GM12878 (cell line): ENCODE data around the gene EXOC3L4. TPM values are rescaled to one million over a fixed set of nuclear protein-coding genes. Genes with fewer than 3 reads are reported as not detected.

Experiments used
- CBFB ChIP-seq: IDR thresholded peaks from 2 replicates; pipeline ENCODE4 v1.6.1; 2016; ENCODE audit warnings: antibody characterized with exemption, low read depth
- CREB1 ChIP-seq: IDR thresholded peaks from 2 replicates; pipeline ENCODE4 v1.6.1; 2012; ENCODE audit warnings: low read depth, mild to moderate bottlenecking, inconsistent platforms
- GATAD2B ChIP-seq: fragments of 450-650 bp; conservative IDR thresholded peaks from 2 replicates; pipeline ENCODE4 v1.6.1; 2017; ENCODE audit warnings: low read depth, mild to moderate bottlenecking, moderate library complexity
- IKZF1 ChIP-seq: fragments of 450-650 bp; conservative IDR thresholded peaks from 2 replicates; pipeline ENCODE4 v1.6.1; 2017; ENCODE audit warnings: antibody characterized with exemption, mild to moderate bottlenecking
- MEF2A ChIP-seq: IDR thresholded peaks from 2 replicates; pipeline ENCODE4 v1.6.1; 2011; ENCODE audit warnings: low read depth, mild to moderate bottlenecking, low read length, moderate library complexity; ENCODE audit not compliant: insufficient read depth
- MTA3 ChIP-seq: IDR thresholded peaks from 2 replicates; pipeline ENCODE4 v1.6.1; 2012; ENCODE audit warnings: low read length, inconsistent platforms, borderline replicate concordance
- NBN ChIP-seq: fragments of 450-650 bp; IDR thresholded peaks from 2 replicates; pipeline ENCODE4 v1.6.1; 2016
- RAD21 ChIP-seq: IDR thresholded peaks from 2 replicates; pipeline ENCODE4 v1.6.1; 2011; ENCODE audit warnings: mild to moderate bottlenecking, low read depth, low read length, moderate library complexity; ENCODE audit not compliant: insufficient read depth
- SPI1 ChIP-seq: IDR thresholded peaks from 2 replicates; pipeline ENCODE4 v1.6.1; 2011; ENCODE audit warnings: low read depth, mild to moderate bottlenecking, low read length, moderate library complexity, borderline replicate concordance; ENCODE audit not compliant: insufficient read depth
- SREBF1 ChIP-seq: IDR thresholded peaks from 2 replicates; pipeline ENCODE4 v1.6.1; 2012; ENCODE audit warnings: mild to moderate bottlenecking, low read length
- ZZZ3 ChIP-seq: IDR thresholded peaks from 2 replicates; pipeline ENCODE4 v1.6.1; 2011; ENCODE audit warnings: low read depth; ENCODE audit not compliant: control insufficient read depth, insufficient read length
- polyA plus RNA-seq, 11 experiments: library from polyadenylated mRNA; depleted of rRNA in 4 of 11; unstranded in 6 of 11; stranded (reverse) in 5 of 11; fragments of >200 nt; fragmentation: Nextera tagmentation in 4 of 11; fragmentation: Illumina TruSeq in 1 of 11; extraction: Ambion mirVana in 4 of 11; extraction: Trizol in 1 of 11; gene quantifications; 1 replicate in 1 of 11; 2 replicates in 10 of 11; pipeline versions ENCODE4 v1.2.1 to v1.2.3, GENCODE V29; 2011 to 2016; ENCODE audit warnings: inconsistent platforms in 2 of 11, missing spikeins in 2 of 11, low read depth in 1 of 11
- total RNA-seq, 4 experiments: library from RNA; depleted of rRNA in 3 of 4; stranded (reverse); fragments of >200 nt in 3 of 4; fragmentation: Illumina TruSeq in 1 of 4; extraction: Trizol in 1 of 4; gene quantifications; 2 replicates each; pipeline versions ENCODE4 v1.2.1 to v1.2.3, GENCODE V29; 2013 to 2021
- TF ChIP-seq, protein P1 (sequence below): fragments of 450-650 bp; IDR thresholded peaks from 2 replicates; pipeline ENCODE4 v1.6.1; 2016; ENCODE audit warnings: mild to moderate bottlenecking, moderate library complexity, borderline replicate concordance
- TF ChIP-seq, protein P2 (sequence below): fragments of 150-350 bp; IDR thresholded peaks from 2 replicates; pipeline ENCODE4 v1.6.1; 2016; ENCODE audit warnings: low read depth, low read length
- TF ChIP-seq, protein P3 (sequence below): fragments of 450-650 bp; IDR thresholded peaks from 2 replicates; pipeline ENCODE4 v1.6.1; 2017; ENCODE audit warnings: mild to moderate bottlenecking, moderate library complexity

The EXOC3L4 gene
- total and polyA plus RNA-seq, 10 of the 15 experiments (the other 5 are each of a cell fraction or from before 2014, with no cell fraction given), result not detected

DNA sequence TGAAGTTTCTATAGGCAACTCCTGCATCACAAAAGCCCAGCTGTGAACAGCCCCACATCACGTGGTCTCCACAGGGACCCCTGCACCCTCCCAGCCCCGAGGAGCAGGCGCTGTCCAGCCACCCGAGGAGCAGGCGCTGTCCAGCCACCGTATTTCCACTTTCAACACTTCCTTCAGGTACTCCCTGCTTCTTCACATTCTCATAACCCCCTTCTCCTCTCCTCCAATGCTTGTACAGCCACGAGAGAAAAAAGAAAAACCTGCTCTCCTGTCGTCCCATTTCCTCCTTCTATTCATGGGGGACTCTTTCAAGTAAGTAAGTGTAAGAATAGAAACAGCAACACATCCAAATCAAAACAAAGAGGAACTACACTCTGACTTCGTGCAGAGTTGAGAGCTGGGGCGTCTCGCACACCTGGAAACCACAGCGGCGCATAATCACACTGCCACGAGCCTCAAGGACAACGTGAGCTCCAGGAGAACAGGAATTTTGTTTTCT lies 49.1 kb upstream of the EXOC3L4 start (continued):
- TF ChIP-seq, protein P1, sequence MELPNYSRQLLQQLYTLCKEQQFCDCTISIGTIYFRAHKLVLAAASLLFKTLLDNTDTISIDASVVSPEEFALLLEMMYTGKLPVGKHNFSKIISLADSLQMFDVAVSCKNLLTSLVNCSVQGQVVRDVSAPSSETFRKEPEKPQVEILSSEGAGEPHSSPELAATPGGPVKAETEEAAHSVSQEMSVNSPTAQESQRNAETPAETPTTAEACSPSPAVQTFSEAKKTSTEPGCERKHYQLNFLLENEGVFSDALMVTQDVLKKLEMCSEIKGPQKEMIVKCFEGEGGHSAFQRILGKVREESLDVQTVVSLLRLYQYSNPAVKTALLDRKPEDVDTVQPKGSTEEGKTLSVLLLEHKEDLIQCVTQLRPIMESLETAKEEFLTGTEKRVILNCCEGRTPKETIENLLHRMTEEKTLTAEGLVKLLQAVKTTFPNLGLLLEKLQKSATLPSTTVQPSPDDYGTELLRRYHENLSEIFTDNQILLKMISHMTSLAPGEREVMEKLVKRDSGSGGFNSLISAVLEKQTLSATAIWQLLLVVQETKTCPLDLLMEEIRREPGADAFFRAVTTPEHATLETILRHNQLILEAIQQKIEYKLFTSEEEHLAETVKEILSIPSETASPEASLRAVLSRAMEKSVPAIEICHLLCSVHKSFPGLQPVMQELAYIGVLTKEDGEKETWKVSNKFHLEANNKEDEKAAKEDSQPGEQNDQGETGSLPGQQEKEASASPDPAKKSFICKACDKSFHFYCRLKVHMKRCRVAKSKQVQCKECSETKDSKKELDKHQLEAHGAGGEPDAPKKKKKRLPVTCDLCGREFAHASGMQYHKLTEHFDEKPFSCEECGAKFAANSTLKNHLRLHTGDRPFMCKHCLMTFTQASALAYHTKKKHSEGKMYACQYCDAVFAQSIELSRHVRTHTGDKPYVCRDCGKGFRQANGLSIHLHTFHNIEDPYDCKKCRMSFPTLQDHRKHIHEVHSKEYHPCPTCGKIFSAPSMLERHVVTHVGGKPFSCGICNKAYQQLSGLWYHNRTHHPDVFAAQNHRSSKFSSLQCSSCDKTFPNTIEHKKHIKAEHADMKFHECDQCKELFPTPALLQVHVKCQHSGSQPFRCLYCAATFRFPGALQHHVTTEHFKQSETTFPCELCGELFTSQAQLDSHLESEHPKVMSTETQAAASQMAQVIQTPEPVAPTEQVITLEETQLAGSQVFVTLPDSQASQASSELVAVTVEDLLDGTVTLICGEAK, result peak; percentile 82
- TF ChIP-seq RAD21 (no peak), SPI1 (peak; percentile 41; the same call in 1 of the 2 replicates), GATAD2B (no peak), SREBF1 (peak; percentile 83), ZZZ3 (no peak), CREB1 (0 out of 2 replicates have a peak, but pooled peaks have one; percentile 13), MTA3 (0 out of 2 replicates have a peak, but pooled peaks have one; percentile 40), IKZF1 (peak; percentile 59; the same call in 1 of the 2 replicates), CBFB (no peak), NBN (peak; percentile 75), MEF2A (0 out of 2 replicates have a peak, but pooled peaks have one; percentile 50)
- TF ChIP-seq, protein P2, sequence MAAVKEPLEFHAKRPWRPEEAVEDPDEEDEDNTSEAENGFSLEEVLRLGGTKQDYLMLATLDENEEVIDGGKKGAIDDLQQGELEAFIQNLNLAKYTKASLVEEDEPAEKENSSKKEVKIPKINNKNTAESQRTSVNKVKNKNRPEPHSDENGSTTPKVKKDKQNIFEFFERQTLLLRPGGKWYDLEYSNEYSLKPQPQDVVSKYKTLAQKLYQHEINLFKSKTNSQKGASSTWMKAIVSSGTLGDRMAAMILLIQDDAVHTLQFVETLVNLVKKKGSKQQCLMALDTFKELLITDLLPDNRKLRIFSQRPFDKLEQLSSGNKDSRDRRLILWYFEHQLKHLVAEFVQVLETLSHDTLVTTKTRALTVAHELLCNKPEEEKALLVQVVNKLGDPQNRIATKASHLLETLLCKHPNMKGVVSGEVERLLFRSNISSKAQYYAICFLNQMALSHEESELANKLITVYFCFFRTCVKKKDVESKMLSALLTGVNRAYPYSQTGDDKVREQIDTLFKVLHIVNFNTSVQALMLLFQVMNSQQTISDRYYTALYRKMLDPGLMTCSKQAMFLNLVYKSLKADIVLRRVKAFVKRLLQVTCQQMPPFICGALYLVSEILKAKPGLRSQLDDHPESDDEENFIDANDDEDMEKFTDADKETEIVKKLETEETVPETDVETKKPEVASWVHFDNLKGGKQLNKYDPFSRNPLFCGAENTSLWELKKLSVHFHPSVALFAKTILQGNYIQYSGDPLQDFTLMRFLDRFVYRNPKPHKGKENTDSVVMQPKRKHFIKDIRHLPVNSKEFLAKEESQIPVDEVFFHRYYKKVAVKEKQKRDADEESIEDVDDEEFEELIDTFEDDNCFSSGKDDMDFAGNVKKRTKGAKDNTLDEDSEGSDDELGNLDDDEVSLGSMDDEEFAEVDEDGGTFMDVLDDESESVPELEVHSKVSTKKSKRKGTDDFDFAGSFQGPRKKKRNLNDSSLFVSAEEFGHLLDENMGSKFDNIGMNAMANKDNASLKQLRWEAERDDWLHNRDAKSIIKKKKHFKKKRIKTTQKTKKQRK, result no peak
- TF ChIP-seq, protein P3, sequence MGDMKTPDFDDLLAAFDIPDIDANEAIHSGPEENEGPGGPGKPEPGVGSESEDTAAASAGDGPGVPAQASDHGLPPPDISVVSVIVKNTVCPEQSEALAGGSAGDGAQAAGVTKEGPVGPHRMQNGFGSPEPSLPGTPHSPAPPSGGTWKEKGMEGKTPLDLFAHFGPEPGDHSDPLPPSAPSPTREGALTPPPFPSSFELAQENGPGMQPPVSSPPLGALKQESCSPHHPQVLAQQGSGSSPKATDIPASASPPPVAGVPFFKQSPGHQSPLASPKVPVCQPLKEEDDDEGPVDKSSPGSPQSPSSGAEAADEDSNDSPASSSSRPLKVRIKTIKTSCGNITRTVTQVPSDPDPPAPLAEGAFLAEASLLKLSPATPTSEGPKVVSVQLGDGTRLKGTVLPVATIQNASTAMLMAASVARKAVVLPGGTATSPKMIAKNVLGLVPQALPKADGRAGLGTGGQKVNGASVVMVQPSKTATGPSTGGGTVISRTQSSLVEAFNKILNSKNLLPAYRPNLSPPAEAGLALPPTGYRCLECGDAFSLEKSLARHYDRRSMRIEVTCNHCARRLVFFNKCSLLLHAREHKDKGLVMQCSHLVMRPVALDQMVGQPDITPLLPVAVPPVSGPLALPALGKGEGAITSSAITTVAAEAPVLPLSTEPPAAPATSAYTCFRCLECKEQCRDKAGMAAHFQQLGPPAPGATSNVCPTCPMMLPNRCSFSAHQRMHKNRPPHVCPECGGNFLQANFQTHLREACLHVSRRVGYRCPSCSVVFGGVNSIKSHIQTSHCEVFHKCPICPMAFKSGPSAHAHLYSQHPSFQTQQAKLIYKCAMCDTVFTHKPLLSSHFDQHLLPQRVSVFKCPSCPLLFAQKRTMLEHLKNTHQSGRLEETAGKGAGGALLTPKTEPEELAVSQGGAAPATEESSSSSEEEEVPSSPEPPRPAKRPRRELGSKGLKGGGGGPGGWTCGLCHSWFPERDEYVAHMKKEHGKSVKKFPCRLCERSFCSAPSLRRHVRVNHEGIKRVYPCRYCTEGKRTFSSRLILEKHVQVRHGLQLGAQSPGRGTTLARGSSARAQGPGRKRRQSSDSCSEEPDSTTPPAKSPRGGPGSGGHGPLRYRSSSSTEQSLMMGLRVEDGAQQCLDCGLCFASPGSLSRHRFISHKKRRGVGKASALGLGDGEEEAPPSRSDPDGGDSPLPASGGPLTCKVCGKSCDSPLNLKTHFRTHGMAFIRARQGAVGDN, result 0 out of 2 replicates have a peak, but pooled peaks have one; percentile 36
